GM23338 (cell line): ENCODE data around the gene IL36RN. TPM values are rescaled to one million over a fixed set of nuclear protein-coding genes. Genes with fewer than 3 reads are reported as not detected.

Experiments used
- ATAC-seq: fragments of 200-7000 bp; cut with Tn5 transposase; 3 replicates; pipeline ENCODE4 v1.9.1; 2020
- DNase-seq: peaks from one replicate; pipeline ENCODE4 v3.0.0-alpha.2; 2015; ENCODE audit warnings: low spot score
- H2AFZ ChIP-seq: fragments of 200-600 bp; sonication (generic); 2 replicates; pipeline ENCODE4 v1.8.0; 2016; ENCODE audit warnings: antibody characterized with exemption, mild to moderate bottlenecking, moderate library complexity
- H3F3A ChIP-seq: fragments of 200-600 bp; sonication (generic); replicated peaks from 2 replicates; pipeline ENCODE4 v1.8.0; 2017; ENCODE audit warnings: antibody characterized with exemption, mixed run types, low read depth
- H3K27ac ChIP-seq: fragments of 200-600 bp; sonication (generic); 2 replicates; pipeline ENCODE4 v1.6.1; 2016; ENCODE audit warnings: low read depth
- H3K27me3 ChIP-seq: fragments of 200-600 bp; sonication (generic); 2 replicates; pipeline ENCODE4 v1.8.0; 2016; ENCODE audit warnings: mild to moderate bottlenecking, mixed run types, moderate library complexity; ENCODE audit not compliant: insufficient read depth
- H3K36me3 ChIP-seq: fragments of 200-600 bp; sonication (generic); 2 replicates; pipeline ENCODE4 v1.8.0; 2016; ENCODE audit warnings: mild to moderate bottlenecking; ENCODE audit not compliant: insufficient read depth
- H3K4me1 ChIP-seq: fragments of 200-600 bp; sonication (generic); 2 replicates; pipeline ENCODE4 v1.8.0; 2016; ENCODE audit warnings: mild to moderate bottlenecking, moderate library complexity; ENCODE audit not compliant: insufficient read depth
- H3K4me2 ChIP-seq: fragments of 200-600 bp; sonication (generic); 2 replicates; pipeline ENCODE4 v1.7.1; 2017; ENCODE audit warnings: mixed run types
- H3K4me3 ChIP-seq: fragments of 200-600 bp; sonication (generic); 2 replicates; pipeline ENCODE4 v1.6.1; 2016; ENCODE audit warnings: mixed run types
- H3K79me2 ChIP-seq: fragments of 200-600 bp; sonication (generic); replicated peaks from 2 replicates; pipeline ENCODE4 v1.8.0; 2017; ENCODE audit warnings: mild to moderate bottlenecking; ENCODE audit not compliant: insufficient read depth
- H3K9me2 ChIP-seq: fragments of 200-600 bp; sonication (generic); 2 replicates; pipeline ENCODE4 v1.8.0; 2017; ENCODE audit not compliant: insufficient read depth
- H4K20me1 ChIP-seq: fragments of 200-600 bp; sonication (generic); replicated peaks from 2 replicates; pipeline ENCODE4 v1.8.0; 2017; ENCODE audit warnings: mild to moderate bottlenecking; ENCODE audit not compliant: insufficient read depth
- H3K27ac Mint-ChIP-seq: 2 replicates; pipeline ENCODE4 v1.8.0; 2020; ENCODE audit warnings: inconsistent platforms, mild to moderate bottlenecking, moderate library complexity, mixed read lengths
- H3K27me3 Mint-ChIP-seq: 3 replicates; pipeline ENCODE4 v1.8.0; 2022; ENCODE audit warnings: low read depth, mild to moderate bottlenecking, moderate library complexity, mixed read lengths, inconsistent platforms; ENCODE audit not compliant: insufficient read depth, poor library complexity
- H3K36me3 Mint-ChIP-seq: 3 replicates; pipeline ENCODE4 v1.8.0; 2021; ENCODE audit warnings: low read depth, mild to moderate bottlenecking, inconsistent platforms, moderate library complexity, mixed read lengths
- H3K4me1 Mint-ChIP-seq: 3 replicates; pipeline ENCODE4 v1.8.0; 2020; ENCODE audit warnings: mild to moderate bottlenecking, inconsistent platforms, mixed read lengths
- H3K4me3 Mint-ChIP-seq: 3 replicates; pipeline ENCODE4 v1.8.0; 2021; ENCODE audit warnings: moderate library complexity, mild to moderate bottlenecking, inconsistent platforms, mixed read lengths
- H3K9me3 Mint-ChIP-seq: 3 replicates; pipeline ENCODE4 v1.8.0; 2020; ENCODE audit warnings: moderate library complexity, mild to moderate bottlenecking, inconsistent platforms, mixed read lengths
- CREB1 ChIP-seq: fragments of 250-450 bp; sonication (Bioruptor Pico); IDR thresholded peaks from 2 replicates; pipeline ENCODE4 v1.5.0; 2020; ENCODE audit warnings: low read depth, mild to moderate bottlenecking, moderate library complexity
- EZH2 ChIP-seq: fragments of 200-600 bp; sonication (generic); IDR thresholded peaks from one replicate; pipeline ENCODE4 v1.8.0; 2017; ENCODE audit warnings: antibody characterized with exemption, mild to moderate bottlenecking, low read depth; ENCODE audit not compliant: unreplicated experiment
- EZH2phosphoT487 ChIP-seq: fragments of 200-600 bp; sonication (generic); IDR thresholded peaks from one replicate; pipeline ENCODE4 v1.8.1; 2018; ENCODE audit warnings: antibody characterized with exemption; ENCODE audit not compliant: unreplicated experiment
- JUNB ChIP-seq: IDR thresholded peaks from one replicate; pipeline ENCODE4 v1.6.1; 2016; ENCODE audit warnings: antibody characterized with exemption; ENCODE audit not compliant: unreplicated experiment
- NANOG ChIP-seq: IDR thresholded peaks from 2 replicates; pipeline ENCODE4 v1.6.1; 2016; ENCODE audit warnings: antibody characterized with exemption, borderline replicate concordance
- POLR2AphosphoS5 ChIP-seq: IDR thresholded peaks from 2 replicates; pipeline ENCODE4 v1.6.1; 2016; ENCODE audit warnings: antibody characterized with exemption, low read depth
- STAT1 ChIP-seq: IDR thresholded peaks from one replicate; pipeline ENCODE4 v1.6.1; 2016; ENCODE audit warnings: antibody characterized with exemption; ENCODE audit not compliant: unreplicated experiment
- ZNF114 ChIP-seq: fragments of 250-450 bp; sonication (Bioruptor Pico); IDR thresholded peaks from 2 replicates; pipeline ENCODE4 v1.5.0; 2020; ENCODE audit warnings: mild to moderate bottlenecking, moderate library complexity
- ZNF331 ChIP-seq: fragments of 250-450 bp; sonication (Bioruptor Pico); IDR thresholded peaks from 2 replicates; pipeline ENCODE4 v1.5.0; 2020; ENCODE audit warnings: low read depth, mild to moderate bottlenecking, moderate library complexity
- polyA plus RNA-seq: library from polyadenylated mRNA; unstranded; fragments of >200 nt; fragmentation: Nextera tagmentation; extraction: Ambion mirVana; gene quantifications from 2 replicates; pipeline ENCODE4 v1.2.1, GENCODE V29; 2016
- total RNA-seq: library from RNA; depleted of rRNA; stranded (reverse); fragments of >200 nt; shearing (Covaris generic); gene quantifications from 2 replicates; pipeline ENCODE4 v1.2.3, GENCODE V29; 2014
- TF ChIP-seq, protein P1 (sequence below), 2 experiments: fragments of 200-600 bp in 1 of 2; sonication (generic) in 1 of 2; conservative IDR thresholded peaks; 2 replicates each; pipeline versions ENCODE4 v1.5.1 to v1.6.1; 2016 to 2017; ENCODE audit warnings: antibody characterized with exemption in 2 of 2, low read depth in 2 of 2, mild to moderate bottlenecking in 2 of 2, moderate library complexity in 1 of 2
- TF ChIP-seq, protein P2 (sequence below): IDR thresholded peaks from one replicate; pipeline ENCODE4 v1.6.1; 2018; ENCODE audit warnings: antibody characterized with exemption; ENCODE audit not compliant: unreplicated experiment
- TF ChIP-seq, protein P3 (sequence below): fragments of 250-450 bp; sonication (Bioruptor Pico); IDR thresholded peaks from 2 replicates; pipeline ENCODE4 v1.5.0; 2020; ENCODE audit warnings: mild to moderate bottlenecking, moderate library complexity
- TF ChIP-seq, protein P4 (sequence below): IDR thresholded peaks from 2 replicates; pipeline ENCODE4 v1.6.1; 2016; ENCODE audit warnings: antibody characterized with exemption

The IL36RN gene
- total and polyA plus RNA-seq, 2 experiments from 2014 or later: not detected

DNA sequence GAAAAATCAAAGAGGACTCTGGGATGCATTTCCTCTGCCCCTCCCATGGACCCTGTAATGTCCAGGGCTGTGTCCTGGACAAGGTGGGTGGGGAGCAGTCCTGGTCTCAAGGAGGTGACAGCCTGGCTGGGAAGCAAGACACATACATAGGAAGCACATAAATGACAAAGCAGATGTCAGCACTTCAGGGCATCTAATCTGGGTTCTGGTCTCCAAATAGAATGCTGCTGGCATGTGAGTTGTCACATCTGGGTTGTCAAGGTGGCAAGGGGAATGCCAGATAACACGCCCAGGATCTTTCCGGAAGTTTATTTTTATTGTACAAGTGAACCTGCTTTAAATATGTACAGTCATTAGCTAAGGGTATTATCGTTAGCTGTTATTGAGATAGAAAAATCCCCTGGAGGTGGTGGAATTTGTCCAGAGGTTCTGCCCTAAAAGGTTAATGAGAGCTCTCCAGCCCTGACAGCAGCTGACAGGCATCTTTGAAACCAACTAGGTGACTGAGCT, 14.4 kb downstream of the IL36RN start:
- no peaks in the 10 kb centered on the region for H3K79me2 ChIP-seq
- no peaks in the 10 kb centered on the region; the same call in 2 of the 3 replicates for H3K36me3 Mint-ChIP-seq
- peaks cover 13% of the 10 kb centered on the region for H3K27me3 Mint-ChIP-seq
- no peaks in the 10 kb centered on the region for H3F3A ChIP-seq
- DNase-seq (no peak), ATAC-seq (no peak)
- TF ChIP-seq EZH2phosphoT487 (no peak), NANOG (no peak), CREB1 (CRISPR knock-in tag) (no peak), POLR2AphosphoS5 (no peak), JUNB (no peak), ZNF114 (CRISPR knock-in tag) (no peak), STAT1 (no peak), EZH2 (no peak), ZNF331 (no peak)
- TF ChIP-seq, protein P1, sequence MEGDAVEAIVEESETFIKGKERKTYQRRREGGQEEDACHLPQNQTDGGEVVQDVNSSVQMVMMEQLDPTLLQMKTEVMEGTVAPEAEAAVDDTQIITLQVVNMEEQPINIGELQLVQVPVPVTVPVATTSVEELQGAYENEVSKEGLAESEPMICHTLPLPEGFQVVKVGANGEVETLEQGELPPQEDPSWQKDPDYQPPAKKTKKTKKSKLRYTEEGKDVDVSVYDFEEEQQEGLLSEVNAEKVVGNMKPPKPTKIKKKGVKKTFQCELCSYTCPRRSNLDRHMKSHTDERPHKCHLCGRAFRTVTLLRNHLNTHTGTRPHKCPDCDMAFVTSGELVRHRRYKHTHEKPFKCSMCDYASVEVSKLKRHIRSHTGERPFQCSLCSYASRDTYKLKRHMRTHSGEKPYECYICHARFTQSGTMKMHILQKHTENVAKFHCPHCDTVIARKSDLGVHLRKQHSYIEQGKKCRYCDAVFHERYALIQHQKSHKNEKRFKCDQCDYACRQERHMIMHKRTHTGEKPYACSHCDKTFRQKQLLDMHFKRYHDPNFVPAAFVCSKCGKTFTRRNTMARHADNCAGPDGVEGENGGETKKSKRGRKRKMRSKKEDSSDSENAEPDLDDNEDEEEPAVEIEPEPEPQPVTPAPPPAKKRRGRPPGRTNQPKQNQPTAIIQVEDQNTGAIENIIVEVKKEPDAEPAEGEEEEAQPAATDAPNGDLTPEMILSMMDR (conservative IDR thresholded peaks at IDR 0.05; ENCODE audit: low read depth in 2 of 2): no peak
- TF ChIP-seq, protein P2, sequence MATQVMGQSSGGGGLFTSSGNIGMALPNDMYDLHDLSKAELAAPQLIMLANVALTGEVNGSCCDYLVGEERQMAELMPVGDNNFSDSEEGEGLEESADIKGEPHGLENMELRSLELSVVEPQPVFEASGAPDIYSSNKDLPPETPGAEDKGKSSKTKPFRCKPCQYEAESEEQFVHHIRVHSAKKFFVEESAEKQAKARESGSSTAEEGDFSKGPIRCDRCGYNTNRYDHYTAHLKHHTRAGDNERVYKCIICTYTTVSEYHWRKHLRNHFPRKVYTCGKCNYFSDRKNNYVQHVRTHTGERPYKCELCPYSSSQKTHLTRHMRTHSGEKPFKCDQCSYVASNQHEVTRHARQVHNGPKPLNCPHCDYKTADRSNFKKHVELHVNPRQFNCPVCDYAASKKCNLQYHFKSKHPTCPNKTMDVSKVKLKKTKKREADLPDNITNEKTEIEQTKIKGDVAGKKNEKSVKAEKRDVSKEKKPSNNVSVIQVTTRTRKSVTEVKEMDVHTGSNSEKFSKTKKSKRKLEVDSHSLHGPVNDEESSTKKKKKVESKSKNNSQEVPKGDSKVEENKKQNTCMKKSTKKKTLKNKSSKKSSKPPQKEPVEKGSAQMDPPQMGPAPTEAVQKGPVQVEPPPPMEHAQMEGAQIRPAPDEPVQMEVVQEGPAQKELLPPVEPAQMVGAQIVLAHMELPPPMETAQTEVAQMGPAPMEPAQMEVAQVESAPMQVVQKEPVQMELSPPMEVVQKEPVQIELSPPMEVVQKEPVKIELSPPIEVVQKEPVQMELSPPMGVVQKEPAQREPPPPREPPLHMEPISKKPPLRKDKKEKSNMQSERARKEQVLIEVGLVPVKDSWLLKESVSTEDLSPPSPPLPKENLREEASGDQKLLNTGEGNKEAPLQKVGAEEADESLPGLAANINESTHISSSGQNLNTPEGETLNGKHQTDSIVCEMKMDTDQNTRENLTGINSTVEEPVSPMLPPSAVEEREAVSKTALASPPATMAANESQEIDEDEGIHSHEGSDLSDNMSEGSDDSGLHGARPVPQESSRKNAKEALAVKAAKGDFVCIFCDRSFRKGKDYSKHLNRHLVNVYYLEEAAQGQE: no peak
- TF ChIP-seq, protein P3, sequence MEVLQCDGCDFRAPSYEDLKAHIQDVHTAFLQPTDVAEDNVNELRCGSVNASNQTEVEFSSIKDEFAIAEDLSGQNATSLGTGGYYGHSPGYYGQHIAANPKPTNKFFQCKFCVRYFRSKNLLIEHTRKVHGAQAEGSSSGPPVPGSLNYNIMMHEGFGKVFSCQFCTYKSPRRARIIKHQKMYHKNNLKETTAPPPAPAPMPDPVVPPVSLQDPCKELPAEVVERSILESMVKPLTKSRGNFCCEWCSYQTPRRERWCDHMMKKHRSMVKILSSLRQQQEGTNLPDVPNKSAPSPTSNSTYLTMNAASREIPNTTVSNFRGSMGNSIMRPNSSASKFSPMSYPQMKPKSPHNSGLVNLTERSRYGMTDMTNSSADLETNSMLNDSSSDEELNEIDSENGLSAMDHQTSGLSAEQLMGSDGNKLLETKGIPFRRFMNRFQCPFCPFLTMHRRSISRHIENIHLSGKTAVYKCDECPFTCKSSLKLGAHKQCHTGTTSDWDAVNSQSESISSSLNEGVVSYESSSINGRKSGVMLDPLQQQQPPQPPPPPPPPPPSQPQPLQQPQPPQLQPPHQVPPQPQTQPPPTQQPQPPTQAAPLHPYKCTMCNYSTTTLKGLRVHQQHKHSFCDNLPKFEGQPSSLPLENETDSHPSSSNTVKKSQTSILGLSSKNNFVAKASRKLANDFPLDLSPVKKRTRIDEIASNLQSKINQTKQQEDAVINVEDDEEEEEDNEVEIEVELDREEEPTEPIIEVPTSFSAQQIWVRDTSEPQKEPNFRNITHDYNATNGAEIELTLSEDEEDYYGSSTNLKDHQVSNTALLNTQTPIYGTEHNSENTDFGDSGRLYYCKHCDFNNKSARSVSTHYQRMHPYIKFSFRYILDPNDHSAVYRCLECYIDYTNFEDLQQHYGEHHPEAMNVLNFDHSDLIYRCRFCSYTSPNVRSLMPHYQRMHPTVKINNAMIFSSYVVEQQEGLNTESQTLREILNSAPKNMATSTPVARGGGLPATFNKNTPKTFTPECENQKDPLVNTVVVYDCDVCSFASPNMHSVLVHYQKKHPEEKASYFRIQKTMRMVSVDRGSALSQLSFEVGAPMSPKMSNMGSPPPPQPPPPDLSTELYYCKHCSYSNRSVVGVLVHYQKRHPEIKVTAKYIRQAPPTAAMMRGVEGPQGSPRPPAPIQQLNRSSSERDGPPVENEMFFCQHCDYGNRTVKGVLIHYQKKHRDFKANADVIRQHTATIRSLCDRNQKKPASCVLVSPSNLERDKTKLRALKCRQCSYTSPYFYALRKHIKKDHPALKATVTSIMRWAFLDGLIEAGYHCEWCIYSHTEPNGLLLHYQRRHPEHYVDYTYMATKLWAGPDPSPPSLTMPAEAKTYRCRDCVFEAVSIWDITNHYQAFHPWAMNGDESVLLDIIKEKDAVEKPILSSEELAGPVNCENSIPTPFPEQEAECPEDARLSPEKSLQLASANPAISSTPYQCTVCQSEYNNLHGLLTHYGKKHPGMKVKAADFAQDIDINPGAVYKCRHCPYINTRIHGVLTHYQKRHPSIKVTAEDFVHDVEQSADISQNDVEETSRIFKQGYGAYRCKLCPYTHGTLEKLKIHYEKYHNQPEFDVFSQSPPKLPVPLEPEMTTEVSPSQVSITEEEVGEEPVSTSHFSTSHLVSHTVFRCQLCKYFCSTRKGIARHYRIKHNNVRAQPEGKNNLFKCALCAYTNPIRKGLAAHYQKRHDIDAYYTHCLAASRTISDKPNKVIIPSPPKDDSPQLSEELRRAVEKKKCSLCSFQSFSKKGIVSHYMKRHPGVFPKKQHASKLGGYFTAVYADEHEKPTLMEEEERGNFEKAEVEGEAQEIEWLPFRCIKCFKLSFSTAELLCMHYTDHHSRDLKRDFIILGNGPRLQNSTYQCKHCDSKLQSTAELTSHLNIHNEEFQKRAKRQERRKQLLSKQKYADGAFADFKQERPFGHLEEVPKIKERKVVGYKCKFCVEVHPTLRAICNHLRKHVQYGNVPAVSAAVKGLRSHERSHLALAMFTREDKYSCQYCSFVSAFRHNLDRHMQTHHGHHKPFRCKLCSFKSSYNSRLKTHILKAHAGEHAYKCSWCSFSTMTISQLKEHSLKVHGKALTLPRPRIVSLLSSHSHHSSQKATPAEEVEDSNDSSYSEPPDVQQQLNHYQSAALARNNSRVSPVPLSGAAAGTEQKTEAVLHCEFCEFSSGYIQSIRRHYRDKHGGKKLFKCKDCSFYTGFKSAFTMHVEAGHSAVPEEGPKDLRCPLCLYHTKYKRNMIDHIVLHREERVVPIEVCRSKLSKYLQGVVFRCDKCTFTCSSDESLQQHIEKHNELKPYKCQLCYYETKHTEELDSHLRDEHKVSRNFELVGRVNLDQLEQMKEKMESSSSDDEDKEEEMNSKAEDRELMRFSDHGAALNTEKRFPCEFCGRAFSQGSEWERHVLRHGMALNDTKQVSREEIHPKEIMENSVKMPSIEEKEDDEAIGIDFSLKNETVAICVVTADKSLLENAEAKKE (CRISPR knock-in tag): no peak
- TF ChIP-seq, protein P4, sequence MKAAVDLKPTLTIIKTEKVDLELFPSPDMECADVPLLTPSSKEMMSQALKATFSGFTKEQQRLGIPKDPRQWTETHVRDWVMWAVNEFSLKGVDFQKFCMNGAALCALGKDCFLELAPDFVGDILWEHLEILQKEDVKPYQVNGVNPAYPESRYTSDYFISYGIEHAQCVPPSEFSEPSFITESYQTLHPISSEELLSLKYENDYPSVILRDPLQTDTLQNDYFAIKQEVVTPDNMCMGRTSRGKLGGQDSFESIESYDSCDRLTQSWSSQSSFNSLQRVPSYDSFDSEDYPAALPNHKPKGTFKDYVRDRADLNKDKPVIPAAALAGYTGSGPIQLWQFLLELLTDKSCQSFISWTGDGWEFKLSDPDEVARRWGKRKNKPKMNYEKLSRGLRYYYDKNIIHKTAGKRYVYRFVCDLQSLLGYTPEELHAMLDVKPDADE: no peak
- no peaks in the 10 kb centered on the region for H3K36me3 ChIP-seq
- no peak overlapping the region for H3K4me3 ChIP-seq
- no peaks in the 10 kb centered on the region for H3K9me2 ChIP-seq
- no peaks in the 10 kb centered on the region for H3K9me3 Mint-ChIP-seq
- H3K4me1 Mint-ChIP-seq: no peaks in the 10 kb centered on the region
- no peak overlapping the region for H3K27ac ChIP-seq
- no peak overlapping the region for H2AFZ ChIP-seq
- no peaks in the 10 kb centered on the region for H3K27me3 ChIP-seq
- H4K20me1 ChIP-seq: no peaks in the 10 kb centered on the region
- no peak overlapping the region for H3K4me2 ChIP-seq
- no peak overlapping the region for H3K4me3 Mint-ChIP-seq
- 0 out of 2 replicates have a peak, but pooled peaks cover 1% of the 10 kb centered on the region for H3K4me1 ChIP-seq
- no peak overlapping the region for H3K27ac Mint-ChIP-seq
